ENCODE data around the gene KRTAP2-3. TPM values are rescaled to one million over a fixed set of nuclear protein-coding genes. Genes with fewer than 3 reads are reported as not detected.

Gene KRTAP2-3
- total and polyA plus RNA-seq, 10 of the 15 experiments (the other 5 are each of a cell fraction or from before 2014, with no cell fraction given), result not detected

DNA sequence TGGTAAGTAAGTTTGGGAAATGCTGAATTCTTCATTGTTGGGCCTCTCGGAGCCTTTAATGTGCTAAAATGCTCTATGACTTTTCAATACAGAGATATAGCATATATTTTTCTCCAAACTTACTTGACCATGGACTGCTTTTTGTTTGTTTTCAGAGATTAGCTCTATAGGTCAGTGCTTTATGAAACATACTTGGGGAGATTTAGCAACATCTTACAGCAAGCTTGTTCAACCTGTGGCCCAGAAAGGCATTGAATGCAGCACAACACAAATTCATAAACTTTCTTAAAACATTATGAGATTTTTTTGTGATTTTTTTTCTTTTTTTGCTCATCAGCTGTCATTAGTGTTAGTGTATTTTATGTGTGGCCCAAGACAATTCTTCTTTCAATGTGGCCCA is 50.0 kb downstream of the KRTAP2-3 start (continued):
- TF ChIP-seq, protein P1, sequence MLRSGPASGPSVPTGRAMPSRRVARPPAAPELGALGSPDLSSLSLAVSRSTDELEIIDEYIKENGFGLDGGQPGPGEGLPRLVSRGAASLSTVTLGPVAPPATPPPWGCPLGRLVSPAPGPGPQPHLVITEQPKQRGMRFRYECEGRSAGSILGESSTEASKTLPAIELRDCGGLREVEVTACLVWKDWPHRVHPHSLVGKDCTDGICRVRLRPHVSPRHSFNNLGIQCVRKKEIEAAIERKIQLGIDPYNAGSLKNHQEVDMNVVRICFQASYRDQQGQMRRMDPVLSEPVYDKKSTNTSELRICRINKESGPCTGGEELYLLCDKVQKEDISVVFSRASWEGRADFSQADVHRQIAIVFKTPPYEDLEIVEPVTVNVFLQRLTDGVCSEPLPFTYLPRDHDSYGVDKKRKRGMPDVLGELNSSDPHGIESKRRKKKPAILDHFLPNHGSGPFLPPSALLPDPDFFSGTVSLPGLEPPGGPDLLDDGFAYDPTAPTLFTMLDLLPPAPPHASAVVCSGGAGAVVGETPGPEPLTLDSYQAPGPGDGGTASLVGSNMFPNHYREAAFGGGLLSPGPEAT (IDR thresholded peaks at IDR 0.05; ENCODE audit: low read depth), result no peak
- TF ChIP-seq ZNF384 (IDR thresholded peaks at IDR 0.05; ENCODE audit: borderline replicate concordance, low read depth, low read length) (no peak), POLR2AphosphoS5 (IDR thresholded peaks at IDR 0.05; ENCODE audit: low read length) (no peak), RBBP5 (conservative IDR thresholded peaks at IDR 0.05) (no peak), RUNX3 (IDR thresholded peaks at IDR 0.05; ENCODE audit: low read length) (no peak), MYC (IDR thresholded peaks at IDR 0.05; ENCODE audit: insufficient read depth, insufficient read length, insufficient replicate concordance, low read length, severe bottlenecking) (no peak)
- TF ChIP-seq, protein P2, sequence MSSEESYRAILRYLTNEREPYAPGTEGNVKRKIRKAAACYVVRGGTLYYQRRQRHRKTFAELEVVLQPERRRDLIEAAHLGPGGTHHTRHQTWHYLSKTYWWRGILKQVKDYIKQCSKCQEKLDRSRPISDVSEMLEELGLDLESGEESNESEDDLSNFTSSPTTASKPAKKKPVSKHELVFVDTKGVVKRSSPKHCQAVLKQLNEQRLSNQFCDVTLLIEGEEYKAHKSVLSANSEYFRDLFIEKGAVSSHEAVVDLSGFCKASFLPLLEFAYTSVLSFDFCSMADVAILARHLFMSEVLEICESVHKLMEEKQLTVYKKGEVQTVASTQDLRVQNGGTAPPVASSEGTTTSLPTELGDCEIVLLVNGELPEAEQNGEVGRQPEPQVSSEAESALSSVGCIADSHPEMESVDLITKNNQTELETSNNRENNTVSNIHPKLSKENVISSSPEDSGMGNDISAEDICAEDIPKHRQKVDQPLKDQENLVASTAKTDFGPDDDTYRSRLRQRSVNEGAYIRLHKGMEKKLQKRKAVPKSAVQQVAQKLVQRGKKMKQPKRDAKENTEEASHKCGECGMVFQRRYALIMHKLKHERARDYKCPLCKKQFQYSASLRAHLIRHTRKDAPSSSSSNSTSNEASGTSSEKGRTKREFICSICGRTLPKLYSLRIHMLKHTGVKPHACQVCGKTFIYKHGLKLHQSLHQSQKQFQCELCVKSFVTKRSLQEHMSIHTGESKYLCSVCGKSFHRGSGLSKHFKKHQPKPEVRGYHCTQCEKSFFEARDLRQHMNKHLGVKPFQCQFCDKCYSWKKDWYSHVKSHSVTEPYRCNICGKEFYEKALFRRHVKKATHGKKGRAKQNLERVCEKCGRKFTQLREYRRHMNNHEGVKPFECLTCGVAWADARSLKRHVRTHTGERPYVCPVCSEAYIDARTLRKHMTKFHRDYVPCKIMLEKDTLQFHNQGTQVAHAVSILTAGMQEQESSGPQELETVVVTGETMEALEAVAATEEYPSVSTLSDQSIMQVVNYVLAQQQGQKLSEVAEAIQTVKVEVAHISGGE (CRISPR knock-in tag; IDR thresholded peaks at IDR 0.05), result no peak

DNA sequence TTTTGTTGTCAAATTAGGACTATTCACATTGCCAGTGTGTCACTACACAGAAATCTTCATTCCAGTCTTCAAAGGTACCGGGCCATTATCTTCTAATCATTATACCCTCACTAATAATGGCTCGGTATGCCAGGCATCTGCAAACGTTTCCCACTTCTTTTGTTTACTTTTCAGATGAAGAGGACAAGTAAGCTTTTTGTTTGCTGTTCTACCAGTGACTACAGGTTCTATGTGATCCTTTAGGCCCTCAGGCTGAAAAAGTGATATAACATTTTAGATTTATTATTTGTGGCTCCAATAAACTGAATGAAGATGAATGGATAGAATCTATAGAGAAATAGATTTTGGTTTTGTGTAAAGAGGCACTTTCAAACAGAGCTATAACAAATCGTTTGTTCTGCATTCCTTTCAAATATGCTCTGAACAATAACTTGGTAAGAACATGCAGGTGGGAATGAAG is 50.6 kb downstream of the KRTAP2-3 start:
- in situ Hi-C loops (cut with MboI) (no loop called here), intact Hi-C loops (cut with micrococcal nuclease; ENCODE audit: unreplicated experiment) (no loop called here)
- no peaks in the 10 kb centered on the region for H3K36me3 ChIP-seq (ENCODE audit: control insufficient read depth in 2 of 2, insufficient read depth in 2 of 2, low read length in 1 of 2)
- H3K79me2 ChIP-seq (ENCODE audit: control insufficient read depth, insufficient read depth, low read length), result no peaks in the 10 kb centered on the region
- no peak overlapping the region for H2AFZ ChIP-seq (ENCODE audit: control insufficient read depth, low read depth, low read length)
- ChIA-PET SMC1A (ENCODE audit: uncharacterized antibody, unreplicated experiment) (no interaction called here), CTCF (interaction anchor here (0.8 kb wide), 1 partner anchor 45 kb away, joined by 3 read pairs; no protein-coding TSS in a partner anchor), POLR2A (no interaction called here), RAD21 (ENCODE audit: unreplicated experiment) (no interaction called here)
- no peak for ATAC-seq
- WGBS (ENCODE audit: insufficient coverage, insufficient replicate concordance, low lambda C conversion rate, missing lambda C conversion rate), result 4% methylated on average over 4 of the region's 4 CpGs
- TF ChIP-seq RB1 (IDR thresholded peaks at IDR 0.05; ENCODE audit: borderline replicate concordance), result no peak
- no peak for TF ChIP-seq CBX3 (IDR thresholded peaks at IDR 0.05; ENCODE audit: borderline replicate concordance, low read depth)
- TF ChIP-seq MEF2B (IDR thresholded peaks at IDR 0.05; ENCODE audit: partially characterized antibody, poor library complexity, severe bottlenecking), result no peak
- TF ChIP-seq SMAD5 (IDR thresholded peaks at IDR 0.05; ENCODE audit: low read depth), result no peak
- FAIRE-seq, result no peak
- H4K20me1 ChIP-seq (ENCODE audit: control insufficient read depth, insufficient read depth), result no peaks in the 10 kb centered on the region
- H3K27ac ChIP-seq (ENCODE audit: control insufficient read depth, insufficient read depth), result no peak overlapping the region
- H3K9ac ChIP-seq (ENCODE audit: control insufficient read depth, insufficient read depth, low read length), result no peak overlapping the region
- peaks cover 0 to 3% of the 10 kb centered on the region in 2 experiments; a peak in 2 of 4 replicates for H3K27me3 ChIP-seq (replicated peaks in 1 of 2; ENCODE audit: control insufficient read depth in 2 of 2, insufficient read depth in 2 of 2, low read length in 1 of 2)
- DNase-seq (ENCODE audit: low read depth, low spot score), result no peak
- H3K4me3 ChIP-seq, result no peak overlapping the region
- no TSS peak for BruUV-seq (replicated peaks)
- H3K4me1 ChIP-seq (ENCODE audit: control insufficient read depth, insufficient read depth, low read length), result no peaks in the 10 kb centered on the region
- no peaks in the 10 kb centered on the region for H3K9me3 ChIP-seq (replicated peaks; ENCODE audit: control insufficient read depth, insufficient read depth, low read length)
- no peak overlapping the region for H3K4me2 ChIP-seq (ENCODE audit: control insufficient read depth, insufficient read depth)

All from GM12878 (cell line).